T47D (cell line): ENCODE data around the gene PRDM1.
"Not testable (repeated sequence)": the region's sequence is repeated elsewhere in the genome, so short reads cannot be mapped to it uniquely, and the experiment has no call there.

Experiments
- DNase-seq, 2 experiments: peaks; one replicate each; pipeline versions ENCODE4 v3.0.0 to v3.0.0-alpha.2; 2011 to 2012; ENCODE audit warnings: low read depth in 1 of 2, low spot score in 1 of 2
- JUND ChIP-seq: IDR thresholded peaks from 2 replicates; pipeline ENCODE4 v1.6.1; 2012; ENCODE audit warnings: low read depth
- in situ Hi-C: cut with HindIII; loops from 2 replicates; pipeline ENCODE4 v1.10.0; 2016; ENCODE audit warnings: low sequenced_read_pairs, low pct_unique_long_range_greater_than_20kb

The PRDM1 gene

DNA sequence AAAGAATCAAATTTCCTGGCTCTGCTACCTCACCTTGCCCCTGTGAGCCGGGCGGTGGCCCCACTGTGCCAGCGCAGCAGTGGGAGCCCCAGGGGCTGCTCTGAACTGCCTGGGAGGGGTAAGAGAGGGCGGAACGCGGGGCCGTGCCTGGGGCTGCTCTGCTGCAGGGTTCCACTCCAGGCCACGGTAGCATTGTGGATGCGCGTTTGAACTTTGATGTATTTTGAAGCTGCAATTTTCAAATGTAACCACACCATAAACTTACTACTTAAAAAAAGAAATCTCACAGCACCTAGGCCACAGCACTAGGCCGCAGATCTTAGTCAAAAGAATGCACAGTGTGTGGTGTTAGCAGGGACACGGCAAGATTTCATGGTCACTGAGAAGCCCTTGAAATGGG is 57.5 kb downstream of the PRDM1 start:
- no peak for DNase-seq
- no peak for TF ChIP-seq JUND
- in situ Hi-C loops: no loop called here

DNA sequence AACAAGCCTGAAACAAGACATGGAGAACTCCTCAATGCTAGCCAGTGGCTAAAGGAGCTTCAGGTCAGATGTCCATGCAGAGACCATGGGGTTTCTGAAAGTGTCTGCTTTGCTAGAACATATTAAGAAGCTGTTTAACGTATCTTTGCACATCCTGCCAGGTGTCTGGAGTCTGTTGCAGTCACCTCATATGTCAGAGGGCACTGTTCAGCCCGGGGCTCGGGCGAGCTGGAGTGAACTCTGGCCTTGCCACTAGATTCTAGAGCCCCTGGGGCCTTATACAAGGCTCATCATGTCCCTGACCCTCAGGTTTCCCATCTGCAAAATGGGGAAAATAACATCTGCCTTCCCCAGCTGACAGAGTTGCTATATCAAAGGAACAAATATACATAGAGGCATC is 59.0 kb downstream of the PRDM1 start:
- no peak for TF ChIP-seq JUND
- in situ Hi-C loops: no loop called here
- DNase-seq: no peak

DNA sequence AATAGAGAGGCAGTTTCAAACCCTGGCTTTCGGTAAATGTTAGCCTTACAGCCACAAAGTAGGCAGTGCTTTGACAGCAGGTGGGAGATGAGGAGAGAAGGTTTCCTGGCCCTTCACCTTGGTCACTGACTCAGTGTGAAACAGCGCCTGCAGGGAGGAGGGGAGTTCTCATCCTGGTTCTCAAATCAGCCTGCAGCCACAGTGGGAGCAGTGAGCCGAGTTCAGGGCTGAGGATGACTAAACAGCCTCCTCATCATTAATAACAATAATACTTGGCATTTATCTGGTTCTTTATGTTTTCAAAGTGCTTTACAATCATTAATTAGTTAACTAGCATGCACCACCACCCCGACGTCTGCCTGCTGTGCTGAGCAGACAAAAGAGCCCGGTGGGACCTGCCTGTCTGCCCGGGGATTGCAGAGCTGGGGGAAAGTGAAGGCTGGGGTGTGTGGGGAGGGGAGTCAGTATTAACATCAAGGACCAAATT is 59.6 kb downstream of the PRDM1 start:
- DNase-seq: no peak
- TF ChIP-seq JUND: no peak
- in situ Hi-C loops: no loop called here

DNA sequence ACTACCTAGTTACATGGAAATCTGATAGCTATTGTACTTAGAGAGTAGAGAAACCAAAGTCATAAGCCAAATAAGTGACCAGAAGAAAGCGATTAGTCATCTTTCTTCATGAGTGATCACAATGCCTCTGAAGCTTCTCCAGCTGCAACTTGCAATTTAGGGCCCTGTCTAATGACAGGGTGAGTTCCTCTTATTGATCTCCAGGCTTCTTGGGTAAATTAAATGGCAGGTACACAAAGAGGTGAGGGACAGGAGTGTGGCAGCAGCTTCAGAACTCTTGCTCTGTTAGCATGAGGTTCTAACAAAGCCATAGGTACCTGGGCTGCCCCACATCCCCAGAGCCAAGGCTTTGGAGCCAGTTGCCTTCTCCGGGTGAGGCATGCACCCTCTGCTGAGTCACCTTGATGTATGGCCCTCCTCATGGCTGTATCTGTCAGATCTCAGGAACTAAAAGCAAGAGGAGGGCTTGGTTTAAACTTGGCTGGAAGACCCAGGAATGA is 60.8 kb downstream of the PRDM1 start:
- no peak for DNase-seq

DNA sequence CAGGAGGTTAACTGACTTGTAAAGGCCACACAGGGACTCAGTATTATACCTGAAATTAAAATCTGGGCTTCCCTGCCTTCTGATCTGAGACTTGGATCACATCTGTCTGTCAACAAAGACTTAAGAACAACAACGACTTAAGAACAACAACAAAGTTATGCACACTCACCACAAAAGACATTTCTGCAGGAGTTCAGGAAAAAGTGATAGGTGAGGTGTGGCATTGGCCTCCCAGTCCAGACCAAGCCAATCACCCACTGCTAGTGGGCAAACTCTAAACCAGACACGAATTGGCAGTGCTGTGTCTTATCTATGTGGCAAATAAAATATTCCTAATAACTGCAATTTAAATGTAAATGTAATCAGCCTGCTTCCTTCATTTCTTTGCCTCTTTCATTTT is 61.3 kb downstream of the PRDM1 start:
- DNase-seq: no peak
- in situ Hi-C loops: no loop called here
- TF ChIP-seq JUND: no peak

More for the DNA sequence above, 60.8 kb downstream of the PRDM1 start:
- in situ Hi-C loops: no loop called here
- TF ChIP-seq JUND: no peak

DNA sequence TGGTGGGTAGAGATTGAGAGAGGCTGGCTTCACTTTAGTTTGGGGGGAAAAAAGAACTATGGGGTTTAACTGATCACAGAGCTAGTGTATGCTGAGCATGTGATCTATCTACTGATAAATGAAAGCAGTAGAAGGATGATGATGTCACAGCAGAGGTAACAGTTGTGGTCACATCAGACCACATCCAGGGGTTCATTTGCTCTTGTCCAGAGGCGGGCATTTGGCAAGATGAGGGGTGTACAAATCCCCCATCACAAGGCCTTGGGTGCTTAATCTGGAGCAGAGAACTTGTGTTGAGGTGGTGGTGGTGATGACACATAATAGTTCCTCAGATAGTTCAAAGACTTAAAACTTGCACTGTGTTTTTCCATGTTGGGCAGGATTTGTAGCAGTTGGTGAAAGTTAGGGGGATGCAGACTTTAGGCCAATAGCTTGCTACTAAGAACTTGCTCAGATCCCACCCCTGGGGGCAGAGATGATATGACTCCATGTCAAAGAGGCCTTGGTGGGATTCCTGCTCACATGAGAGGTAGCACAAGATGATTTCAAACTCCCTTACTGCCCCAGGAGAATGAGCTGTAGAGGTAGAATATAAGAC is 63.4 kb downstream of the PRDM1 start:
- TF ChIP-seq JUND: no peak
- DNase-seq: no peak
- in situ Hi-C loops: no loop called here

DNA sequence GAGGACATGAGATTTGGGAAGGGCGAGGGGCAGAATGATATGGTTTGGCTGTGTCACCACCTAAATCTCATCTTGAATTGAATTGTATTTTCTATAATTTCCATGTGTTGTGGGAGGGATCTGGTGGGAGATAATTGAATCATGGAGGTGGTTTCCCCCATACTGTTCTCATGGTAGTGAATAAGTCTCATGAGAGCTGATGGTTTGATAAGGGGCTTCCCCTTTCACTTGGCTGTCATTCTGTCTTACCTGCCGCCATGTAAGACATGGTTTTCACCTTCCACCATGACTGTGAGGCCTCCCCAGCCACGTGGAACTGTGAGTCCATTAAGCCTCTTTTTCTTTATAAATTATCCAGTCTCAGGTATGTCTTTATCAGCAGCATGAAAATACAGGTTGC is 66.3 kb downstream of the PRDM1 start:
- DNase-seq, in situ Hi-C loops: not testable (repeated sequence)

DNA sequence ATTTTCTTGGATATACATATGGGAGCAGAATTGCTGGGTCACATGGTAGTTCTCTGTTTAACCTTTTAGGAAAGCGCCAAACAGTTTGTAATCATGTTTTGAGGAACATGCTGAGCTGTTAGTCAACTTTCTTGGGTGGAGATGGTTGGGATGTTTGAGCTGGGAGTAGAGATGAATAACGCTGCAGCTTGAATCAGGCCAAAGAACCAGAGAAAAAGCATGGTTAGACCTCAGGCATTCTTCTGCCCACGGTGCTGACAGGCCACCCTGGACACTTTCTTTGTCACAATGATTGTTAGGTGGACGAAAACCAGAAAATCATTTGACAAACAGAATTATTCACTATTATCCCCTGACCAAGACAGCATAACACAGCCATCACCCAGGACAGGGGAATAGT is 66.8 kb downstream of the PRDM1 start:
- no peak for DNase-seq
- in situ Hi-C loops: no loop called here
- TF ChIP-seq JUND: no peak

DNA sequence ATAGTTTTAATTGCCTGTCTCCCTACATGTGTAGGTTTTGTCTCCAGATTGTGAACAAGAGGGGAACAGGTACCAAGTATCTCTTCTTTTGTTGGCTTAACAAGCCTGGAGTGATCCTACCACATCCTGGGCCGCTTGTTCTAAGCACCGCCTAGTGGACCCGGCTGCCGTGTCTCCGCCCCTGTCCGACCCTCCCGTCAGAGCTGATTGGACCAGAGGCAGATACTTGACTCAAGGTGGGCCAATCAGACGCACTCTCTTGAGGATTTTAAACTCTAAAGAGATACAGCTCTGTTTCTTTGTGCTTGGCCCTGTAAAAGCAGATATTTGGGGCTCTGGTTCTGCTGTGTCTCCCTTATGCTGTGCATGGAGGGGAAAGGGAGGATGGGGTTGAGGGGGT is 68.2 kb downstream of the PRDM1 start:
- no peak for TF ChIP-seq JUND
- no peak for DNase-seq
- in situ Hi-C loops: no loop called here

DNA sequence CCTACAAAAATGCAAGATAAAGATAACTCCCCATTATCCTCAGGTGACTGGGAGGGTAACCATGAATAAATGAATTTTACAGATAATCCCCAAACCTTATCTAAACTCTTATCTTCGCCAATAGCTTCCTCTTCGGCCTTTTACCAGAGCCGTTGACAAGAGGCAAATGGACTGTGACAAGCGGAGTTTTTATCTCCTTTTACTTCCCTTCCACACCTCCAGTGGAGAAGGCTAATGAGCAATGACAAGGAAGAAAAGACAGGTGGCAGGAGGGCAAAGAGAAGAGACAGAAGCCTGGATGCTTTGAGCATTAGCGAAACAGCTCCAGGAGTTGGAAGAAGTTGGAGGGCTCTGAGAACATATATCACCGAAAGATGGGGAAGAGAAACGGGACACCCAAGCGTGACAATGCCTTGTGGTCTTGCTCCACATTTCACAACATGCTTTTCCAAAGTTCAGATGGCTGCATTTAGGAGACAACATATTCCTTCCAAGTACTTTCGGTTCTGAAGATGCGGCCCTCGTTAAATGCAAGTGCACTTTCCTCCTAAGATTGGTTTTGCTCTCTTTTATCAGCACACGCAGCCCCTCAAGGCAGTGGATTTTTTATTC is 69.2 kb downstream of the PRDM1 start:
- in situ Hi-C loops: no loop called here
- no peak for DNase-seq
- no peak for TF ChIP-seq JUND

DNA sequence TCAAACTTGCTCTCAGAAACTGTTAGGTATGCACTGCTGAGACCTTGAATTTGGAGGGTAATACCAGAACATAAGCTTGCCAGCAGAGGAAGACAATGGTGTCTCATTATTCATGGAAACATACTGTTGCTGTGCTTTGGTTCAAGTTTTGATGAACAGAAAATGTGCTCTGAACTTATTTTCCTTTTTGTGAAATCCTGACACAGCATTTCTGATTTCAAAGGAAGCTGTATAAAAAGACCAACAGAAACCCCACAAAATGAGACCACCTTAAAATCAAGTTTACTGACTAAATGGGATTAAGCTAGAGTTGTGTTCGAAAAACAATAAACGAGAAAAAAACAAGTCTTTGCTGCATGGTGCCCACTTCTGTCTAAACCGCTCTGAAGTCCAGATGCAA is 70.3 kb downstream of the PRDM1 start:
- no peak for TF ChIP-seq JUND
- DNase-seq: no peak
- in situ Hi-C loops: no loop called here

DNA sequence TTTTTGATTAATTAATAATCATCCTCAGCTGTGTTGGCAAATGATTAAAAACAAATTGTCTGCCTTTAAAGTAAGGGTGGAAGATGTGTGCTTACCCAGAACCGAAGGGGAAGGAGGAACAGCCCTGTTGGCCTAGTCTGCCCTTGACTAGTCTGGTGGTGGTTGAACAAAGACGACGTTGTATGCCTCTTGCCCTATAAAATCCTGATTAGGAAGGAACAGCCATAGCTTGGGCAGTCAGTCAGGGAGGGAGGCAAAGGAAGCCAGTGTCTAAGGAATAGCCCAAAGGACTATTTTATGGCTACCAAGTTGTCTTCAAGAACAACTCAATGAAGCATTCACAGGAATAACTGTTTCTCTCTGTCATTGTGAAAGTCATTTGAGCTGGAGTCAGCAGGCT is 70.7 kb downstream of the PRDM1 start:
- TF ChIP-seq JUND: no peak
- DNase-seq: no peak
- in situ Hi-C loops: no loop called here

DNA sequence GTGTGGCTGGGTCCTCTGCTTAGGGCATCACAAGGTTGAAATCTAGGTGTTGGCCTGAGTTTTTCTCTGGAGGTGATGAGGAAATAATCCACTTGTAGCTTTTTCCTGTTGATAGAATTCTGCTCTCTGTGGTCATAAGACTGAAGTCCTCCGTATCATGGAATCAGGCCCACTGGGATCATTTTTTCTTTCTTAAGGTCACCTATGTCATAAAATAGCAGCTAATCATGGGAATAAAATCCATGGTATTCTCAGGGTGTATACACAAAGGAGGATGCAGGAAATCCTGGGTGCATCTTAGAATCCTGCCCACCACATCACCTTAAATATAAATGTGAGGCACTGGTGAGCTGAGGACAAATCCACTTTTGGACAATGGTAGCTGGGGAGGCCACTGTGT is 72.7 kb downstream of the PRDM1 start:
- no peak for TF ChIP-seq JUND
- in situ Hi-C loops: no loop called here
- DNase-seq: no peak
